K562 (cell line): Measurements from ENCODE around the gene TRMT112. TPM values are rescaled to one million over a fixed set of nuclear protein-coding genes. Genes with fewer than 3 reads are reported as not detected.
A peak's percentile ranks its signal among the peaks of the same experiment; 100 is the strongest.

Experiments used
- ATAC-seq: fragments of 200-7000 bp; cut with Tn5 transposase; 3 replicates; pipeline ENCODE4 v1.9.1; 2020; ENCODE audit warnings: moderate library complexity
- BruUV-seq: library from RNA; stranded (reverse); fragments of 400-500 nt; replicated peaks from 2 replicates; lab custom pipeline; 2021; lab: Mats Ljungman, UMichigan
- CTCF ChIA-PET: fragments of 300-600 bp; formaldehyde crosslinking; extraction: SDS; loops from one replicate; lab custom pipeline; 2021; ENCODE audit warnings: low intra/inter-chr PET ratio; lab: Yijun Ruan, JAX
- POLR2A ChIA-PET: fragments of 300-600, 350-650 bp; sonication (Branson Sonifier 250); formaldehyde crosslinking; extraction: SDS; loops from one replicate; lab custom pipeline; 2021; ENCODE audit warnings: antibody characterized with exemption, inconsistent platforms; lab: Yijun Ruan, JAX
- DNase-seq, 4 experiments: peaks; one replicate each; pipeline versions ENCODE4 v3.0.0 to v3.0.0-alpha.2; 2011 to 2018; ENCODE audit warnings: low spot score in 3 of 4, mixed read lengths in 3 of 4; ENCODE audit errors: extremely low read depth in 1 of 4
- FAIRE-seq: peaks from 2 replicates; lab custom pipeline; 2011; peaks lifted over from hg19 to GRCh38; lab: Jason Lieb, UNC
- H2AFZ ChIP-seq: 2 replicates; pipeline ENCODE4 v1.6.0; 2011; ENCODE audit warnings: low read depth, low read length, control low read depth, inconsistent platforms
- H3K27ac ChIP-seq: fragments of 200-600 bp; 3 replicates; pipeline ENCODE4 v1.8.0; 2011; ENCODE audit warnings: low read depth, mild to moderate bottlenecking, control low read depth, inconsistent platforms, low read length, moderate library complexity, mixed read lengths; ENCODE audit errors: extremely low read depth
- H3K27me3 ChIP-seq, 2 experiments: fragments of 300-600 bp in 1 of 2; 2 replicates in 1 of 2; 3 replicates in 1 of 2; pipeline versions ENCODE4 v1.6.0 to v1.8.0; 2011; ENCODE audit warnings: inconsistent platforms in 2 of 2, low read length in 2 of 2, mild to moderate bottlenecking in 1 of 2, mixed read lengths in 1 of 2, moderate library complexity in 1 of 2; ENCODE audit not compliant: control insufficient read depth in 2 of 2, insufficient read depth in 2 of 2
- H3K36me3 ChIP-seq: fragments of 300-600 bp; 3 replicates; pipeline ENCODE4 v1.8.0; 2011; ENCODE audit warnings: mild to moderate bottlenecking, low read length, inconsistent platforms; ENCODE audit not compliant: control insufficient read depth, insufficient read depth
- H3K4me1 ChIP-seq, 2 experiments: fragments of 200-600 bp in 1 of 2; replicated peaks in 1 of 2; 2 replicates in 1 of 2; 3 replicates in 1 of 2; pipeline versions ENCODE4 v1.5.1 to v1.8.0; 2011; ENCODE audit warnings: inconsistent platforms in 2 of 2, low read length in 2 of 2, mild to moderate bottlenecking in 1 of 2, mixed read lengths in 1 of 2, moderate library complexity in 1 of 2; ENCODE audit not compliant: control insufficient read depth in 2 of 2, insufficient read depth in 2 of 2
- H3K4me2 ChIP-seq: 2 replicates; pipeline ENCODE4 v1.6.1; 2011; ENCODE audit warnings: low read length, control low read depth, inconsistent platforms, mixed read lengths; ENCODE audit not compliant: insufficient read depth
- H3K4me3 ChIP-seq: fragments of 200-600 bp; sonication (generic), shearing (Covaris generic); 2 replicates; pipeline ENCODE4 v1.5.1; 2016; ENCODE audit warnings: control low read depth, inconsistent platforms
- H3K79me2 ChIP-seq: fragments of 200-600 bp; 3 replicates; pipeline ENCODE4 v1.8.0; 2011; ENCODE audit warnings: low read length, inconsistent platforms; ENCODE audit not compliant: control insufficient read depth, insufficient read depth
- H3K9ac ChIP-seq, 2 experiments: 2 replicates each; pipeline versions ENCODE4 v1.6.0 to v1.6.1; 2011; ENCODE audit warnings: low read depth in 2 of 2, low read length in 2 of 2, control low read depth in 1 of 2, inconsistent platforms in 1 of 2, mild to moderate bottlenecking in 1 of 2, mixed read lengths in 1 of 2; ENCODE audit not compliant: insufficient read depth in 1 of 2
- H3K9me1 ChIP-seq: one replicate; pipeline ENCODE4 v1.6.0; 2011; ENCODE audit warnings: inconsistent platforms, mild to moderate bottlenecking, low read length, moderate library complexity; ENCODE audit not compliant: control insufficient read depth, insufficient read depth
- H3K9me3 ChIP-seq: replicated peaks from 2 replicates; pipeline ENCODE4 v1.5.1; 2011; ENCODE audit warnings: low read depth, low read length, inconsistent platforms; ENCODE audit not compliant: control insufficient read depth, insufficient read depth
- H4K20me1 ChIP-seq: replicated peaks from 2 replicates; pipeline ENCODE4 v1.6.1; 2011; ENCODE audit warnings: low read length, inconsistent platforms, mixed read lengths; ENCODE audit not compliant: control insufficient read depth, insufficient read depth
- CSDE1 ChIP-seq, 2 experiments: fragments of 450-650 bp; IDR thresholded peaks; 2 replicates each; pipeline ENCODE4 v1.6.1; 2016; ENCODE audit warnings: mild to moderate bottlenecking in 1 of 2
- MCM7 ChIP-seq, 2 experiments: fragments of 450-650 bp; IDR thresholded peaks; 2 replicates each; pipeline ENCODE4 v1.6.1; 2016 to 2018
- NR2C2 ChIP-seq, 2 experiments: fragments of 200-800 bp in 1 of 2; sonication (Bioruptor generic) in 1 of 2; sonication (generic) in 1 of 2; formaldehyde crosslinking in 1 of 2; IDR thresholded peaks; 2 replicates each; pipeline versions ENCODE4 v1.6.1 to v1.8.0; 2016 to 2022; ENCODE audit warnings: mild to moderate bottlenecking in 1 of 2, missing compliant biosample characterization in 1 of 2, missing genetic modification characterization in 1 of 2, missing genetic modification reagents in 1 of 2
- RBFOX2 ChIP-seq: fragments of 200-400 bp; formaldehyde crosslinking; IDR thresholded peaks from 2 replicates; pipeline ENCODE4 v1.6.1; 2017; ENCODE audit warnings: low read depth, mild to moderate bottlenecking, low read length, moderate library complexity
- SMAD4 ChIP-seq: fragments of 250-450 bp; sonication (Bioruptor Pico); conservative IDR thresholded peaks from 2 replicates; pipeline ENCODE4 v1.8.0; 2021; ENCODE audit warnings: inconsistent platforms, mild to moderate bottlenecking, moderate library complexity
- YBX1 ChIP-seq: fragments of 450-650 bp; IDR thresholded peaks from 2 replicates; pipeline ENCODE4 v1.7.1; 2016; ENCODE audit warnings: mild to moderate bottlenecking
- ZSCAN29 ChIP-seq: fragments of 450-650 bp; IDR thresholded peaks from 2 replicates; pipeline ENCODE4 v1.6.1; 2017
- WGBS: fragments of 100-300 bp; shearing (Covaris generic); methylation state at CpG from one replicate; pipeline ENCODE4 v1.1.6; 2016; ENCODE audit warnings: low coverage, mixed read lengths; ENCODE audit not compliant: insufficient coverage; ENCODE audit errors: missing lambda C conversion rate; 5-methylcytosine and 5-hydroxymethylcytosine counted together
- in situ Hi-C: fragments of 300-500 bp; cut with MboI; formaldehyde crosslinking; loops from 4 replicates; pipeline ENCODE4 v1.15.0; 2018; ENCODE audit warnings: inconsistent platforms, mixed read lengths
- intact Hi-C: fragments of 100-400 bp; cut with micrococcal nuclease; formaldehyde crosslinking; loops from 2 replicates; pipeline ENCODE4 v1.14.2; 2022
- polyA plus RNA-seq, 8 experiments: library from polyadenylated mRNA; depleted of rRNA in 4 of 8; stranded (reverse) in 5 of 8; unstranded in 3 of 8; fragments of >200 nt; fragmentation: Nextera tagmentation in 2 of 8; fragmentation: Illumina TruSeq in 1 of 8; extraction: Ambion mirVana in 2 of 8; extraction: Trizol in 1 of 8; gene quantifications; 2 replicates each; pipeline versions ENCODE4 v1.2.1 to v1.2.3, GENCODE V29; 2011 to 2014; ENCODE audit warnings: inconsistent platforms in 1 of 8, missing spikeins in 1 of 8
- total RNA-seq, 7 experiments: library from RNA; depleted of rRNA in 6 of 7; stranded (reverse); fragments of >200 nt in 6 of 7; fragmentation: Illumina TruSeq in 2 of 7; extraction: Trizol in 2 of 7; gene quantifications; 2 replicates each; pipeline versions ENCODE4 v1.2.1 to v1.2.3, GENCODE V29; 2011 to 2021; ENCODE audit warnings: low replicate concordance in 1 of 7
- TF ChIP-seq, protein P1 (sequence below): fragments of 450-650 bp; IDR thresholded peaks from 2 replicates; pipeline ENCODE4 v1.6.1; 2014; ENCODE audit warnings: low read depth, mild to moderate bottlenecking, moderate library complexity, borderline replicate concordance
- TF ChIP-seq, protein P2 (sequence below): sonication (generic); formaldehyde crosslinking; IDR thresholded peaks from 2 replicates; pipeline ENCODE4 v1.8.0; 2022; ENCODE audit warnings: mild to moderate bottlenecking, missing genetic modification reagents

Gene TRMT112
- total and polyA plus RNA-seq, 9 of the 15 experiments (the other 6 are each of a cell fraction or from before 2014, with no cell fraction given) = 162 to 444 (median 300) TPM

DNA sequence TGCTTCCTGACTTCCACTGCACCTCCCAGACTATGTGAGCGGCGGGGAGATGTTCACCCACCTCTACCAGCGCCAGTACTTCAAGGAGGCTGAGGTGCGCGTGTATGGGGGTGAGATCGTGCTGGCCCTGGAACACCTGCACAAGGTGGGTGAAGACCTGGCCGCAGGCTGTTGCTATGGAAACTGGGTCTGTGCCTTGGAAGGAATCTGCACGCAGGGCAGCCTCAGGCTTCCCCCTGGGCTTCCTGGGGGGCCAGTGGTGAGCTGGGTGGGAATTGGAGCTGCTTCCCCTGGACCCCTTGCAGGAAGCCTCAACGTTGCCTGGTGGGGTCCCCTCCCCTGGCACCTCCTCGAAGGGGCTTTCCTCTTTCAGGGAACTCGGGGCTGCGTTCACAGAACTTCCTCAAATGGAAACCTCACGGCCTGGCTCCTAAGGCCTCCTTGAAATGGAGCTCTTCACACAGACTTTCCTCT, 43.1 kb upstream of the TRMT112 start:
- CTCF ChIA-PET = interaction anchor here (0.7 kb wide), 1 partner anchor 290 kb away, joined by 4 read pairs; no protein-coding TSS in a partner anchor
- DNase-seq (no peak), FAIRE-seq (no peak), ATAC-seq (no peak)
- H3K4me1 ChIP-seq = peaks cover 32 to 48% of the 10 kb centered on the region in 2 experiments
- in situ Hi-C loops = no loop called here
- H3K79me2 ChIP-seq = peaks cover 23% of the 10 kb centered on the region
- H3K9me1 ChIP-seq = peaks cover 3% of the 10 kb centered on the region
- H3K27ac ChIP-seq = no peak overlapping the region
- intact Hi-C loops = no loop called here
- no peak overlapping the region for H3K4me2 ChIP-seq
- no peaks in the 10 kb centered on the region for H3K9me3 ChIP-seq
- H2AFZ ChIP-seq = no peak overlapping the region
- H3K9ac ChIP-seq = peak overlapping the region in 1 of 2 experiments; percentile 41; a peak in 2 of 4 replicates
- no TSS peak for BruUV-seq
- TF ChIP-seq RBFOX2 = 0 out of 2 replicates have a peak, but pooled peaks have one; percentile 21
- TF ChIP-seq MCM7 (IDR thresholded peaks at IDR 0.05) = no peak
- no peak overlapping the region for H3K4me3 ChIP-seq
- no peaks in the 10 kb centered on the region for H3K27me3 ChIP-seq
- 86% methylated on average over 13 of the region's 13 CpGs for WGBS
- POLR2A ChIA-PET = interaction anchor here (0.6 to 0.8 kb wide), 2 partner anchors 9 to 154 kb away, joined by 3 to 4 read pairs; no protein-coding TSS in a partner anchor
- no peaks in the 10 kb centered on the region for H4K20me1 ChIP-seq
- H3K36me3 ChIP-seq = peaks cover 51% of the 10 kb centered on the region; the same call in 2 of the 3 replicates

DNA sequence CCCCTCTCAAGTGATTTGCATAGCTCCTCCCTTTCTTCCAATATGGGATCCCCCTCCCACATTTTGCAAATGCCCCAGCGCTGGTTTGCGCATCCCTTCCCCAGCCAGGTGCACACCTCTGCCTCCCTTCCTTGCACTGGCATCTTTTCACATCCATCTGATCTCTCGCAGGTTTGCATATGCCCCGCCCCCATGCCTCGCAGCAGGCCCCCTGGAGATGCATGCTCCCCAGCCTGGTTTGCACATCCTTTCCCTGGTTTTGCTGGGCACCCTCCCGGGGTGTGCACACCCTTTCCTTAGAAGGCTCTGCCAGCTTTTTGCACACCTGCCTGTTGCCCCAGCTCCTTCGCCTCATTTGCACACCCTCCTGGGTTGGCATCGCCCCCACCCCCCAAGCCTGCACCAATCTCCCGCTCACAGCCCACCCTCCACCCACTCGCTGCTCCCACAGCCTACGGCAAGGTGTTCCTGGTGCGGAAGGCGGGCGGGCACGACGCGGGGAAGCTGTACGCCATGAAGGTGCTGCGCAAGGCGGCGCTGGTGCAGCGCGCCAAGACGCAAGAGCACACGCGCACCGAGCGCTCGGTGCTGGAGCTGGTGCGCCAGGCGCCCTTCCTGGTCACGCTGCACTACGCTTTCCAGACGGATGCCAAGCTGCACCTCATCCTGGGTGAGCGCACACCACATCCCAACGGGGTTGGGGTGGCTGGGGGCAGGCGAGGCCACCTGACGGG, 42.5 kb upstream of the TRMT112 start:
- intact Hi-C loops = loop anchor here (5.0 kb wide), 7 partner anchors 47 to 287 kb away; partner anchors contain the start of genes FERMT3 and STIP1
- Histone ChIP-seq H3K9me1 (peaks cover 3% of the 10 kb centered on the region), H3K9me3 (no peaks in the 10 kb centered on the region), H3K4me1 (peaks cover 34 to 54% of the 10 kb centered on the region in 2 experiments), H3K36me3 (peaks cover 45% of the 10 kb centered on the region; the same call in 2 of the 3 replicates), H4K20me1 (no peaks in the 10 kb centered on the region), H3K27me3 (no peaks in the 10 kb centered on the region), H3K27ac (peak overlapping the region; percentile 91), H3K9ac (peak overlapping the region; percentile 88 to 97), H3K79me2 (peaks cover 24% of the 10 kb centered on the region), H2AFZ (0 out of 2 replicates have a peak overlapping the region, but pooled peaks have one; percentile 95), H3K4me3 (peak overlapping the region; percentile 81), H3K4me2 (peak overlapping the region; percentile 94)
- 82% methylated on average over 20 of the region's 38 CpGs for WGBS
- DNase-seq = peak in 1 of 4 experiments; percentile 35
- ChIA-PET POLR2A (interaction anchor here (0.6 to 0.8 kb wide), 3 partner anchors 8 to 153 kb away, joined by 3 to 4 read pairs (median 3); no protein-coding TSS in a partner anchor), CTCF (interaction anchor here (0.7 kb wide), 1 partner anchor 291 kb away, joined by 4 read pairs; no protein-coding TSS in a partner anchor)
- FAIRE-seq = no peak
- in situ Hi-C loops = loop anchor here (5.0 kb wide), 1 partner anchor 297 kb away; no protein-coding TSS in a partner anchor
- ATAC-seq = no peak
- no TSS peak for BruUV-seq
- no peak for TF ChIP-seq SMAD4 (CRISPR knock-in tag)
- TF ChIP-seq ZSCAN29 = no peak
- TF ChIP-seq, protein P1, sequence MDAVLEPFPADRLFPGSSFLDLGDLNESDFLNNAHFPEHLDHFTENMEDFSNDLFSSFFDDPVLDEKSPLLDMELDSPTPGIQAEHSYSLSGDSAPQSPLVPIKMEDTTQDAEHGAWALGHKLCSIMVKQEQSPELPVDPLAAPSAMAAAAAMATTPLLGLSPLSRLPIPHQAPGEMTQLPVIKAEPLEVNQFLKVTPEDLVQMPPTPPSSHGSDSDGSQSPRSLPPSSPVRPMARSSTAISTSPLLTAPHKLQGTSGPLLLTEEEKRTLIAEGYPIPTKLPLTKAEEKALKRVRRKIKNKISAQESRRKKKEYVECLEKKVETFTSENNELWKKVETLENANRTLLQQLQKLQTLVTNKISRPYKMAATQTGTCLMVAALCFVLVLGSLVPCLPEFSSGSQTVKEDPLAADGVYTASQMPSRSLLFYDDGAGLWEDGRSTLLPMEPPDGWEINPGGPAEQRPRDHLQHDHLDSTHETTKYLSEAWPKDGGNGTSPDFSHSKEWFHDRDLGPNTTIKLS = no peak
- TF ChIP-seq CSDE1 (IDR thresholded peaks at IDR 0.05) = no peak
- no peak for TF ChIP-seq NR2C2 (CRISPR knock-in tag; IDR thresholded peaks at IDR 0.05)
- TF ChIP-seq NR2C2 (tag; IDR thresholded peaks at IDR 0.05) = no peak
- no peak for TF ChIP-seq YBX1
- TF ChIP-seq, protein P2, sequence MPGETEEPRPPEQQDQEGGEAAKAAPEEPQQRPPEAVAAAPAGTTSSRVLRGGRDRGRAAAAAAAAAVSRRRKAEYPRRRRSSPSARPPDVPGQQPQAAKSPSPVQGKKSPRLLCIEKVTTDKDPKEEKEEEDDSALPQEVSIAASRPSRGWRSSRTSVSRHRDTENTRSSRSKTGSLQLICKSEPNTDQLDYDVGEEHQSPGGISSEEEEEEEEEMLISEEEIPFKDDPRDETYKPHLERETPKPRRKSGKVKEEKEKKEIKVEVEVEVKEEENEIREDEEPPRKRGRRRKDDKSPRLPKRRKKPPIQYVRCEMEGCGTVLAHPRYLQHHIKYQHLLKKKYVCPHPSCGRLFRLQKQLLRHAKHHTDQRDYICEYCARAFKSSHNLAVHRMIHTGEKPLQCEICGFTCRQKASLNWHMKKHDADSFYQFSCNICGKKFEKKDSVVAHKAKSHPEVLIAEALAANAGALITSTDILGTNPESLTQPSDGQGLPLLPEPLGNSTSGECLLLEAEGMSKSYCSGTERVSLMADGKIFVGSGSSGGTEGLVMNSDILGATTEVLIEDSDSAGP = 0 out of 2 replicates have a peak, but pooled peaks have one; percentile 12
